ENCODE measurements around the gene CISD1.

DNA sequence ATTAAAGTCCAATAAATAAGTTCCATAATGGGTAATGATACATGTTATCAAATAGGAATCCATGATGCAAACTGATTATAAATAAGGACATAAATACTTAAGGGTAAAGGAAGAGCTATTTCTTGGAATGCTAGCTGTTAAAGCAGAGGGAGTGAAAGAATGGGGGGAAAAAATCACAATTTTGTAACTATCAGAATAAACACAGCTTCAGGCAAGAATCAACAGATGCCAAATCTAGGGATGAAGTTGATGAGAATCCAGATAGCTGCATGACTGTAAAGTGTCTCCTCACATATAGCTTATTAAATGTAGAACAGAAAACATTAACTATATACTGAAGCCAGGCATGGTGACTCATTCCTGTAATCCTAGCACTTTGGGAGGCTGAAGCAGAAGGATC lies 6.2 kb upstream of the CISD1 start:
- TF ChIP-seq POLR2AphosphoS5 (IDR thresholded peaks at IDR 0.05) (no peak), CTCF (IDR thresholded peaks at IDR 0.05) (no peak), EP300 (IDR thresholded peaks at IDR 0.05) (no peak)
